Activated CD8-positive, alpha-beta memory T cell treated with anti-CD3 and anti-CD28 coated beads, Interleukin-2, amount 50 U/mL, for 4 hours (primary cell): ENCODE measurements around the gene HEPH.
"Not testable (repeated sequence)": the region's sequence is repeated elsewhere in the genome, so short reads cannot be mapped to it uniquely, and the experiment has no call there.

Experiments
- DNase-seq: peaks from one replicate; pipeline ENCODE4 v3.0.0-alpha.2; 2020

HEPH gene, protein sequence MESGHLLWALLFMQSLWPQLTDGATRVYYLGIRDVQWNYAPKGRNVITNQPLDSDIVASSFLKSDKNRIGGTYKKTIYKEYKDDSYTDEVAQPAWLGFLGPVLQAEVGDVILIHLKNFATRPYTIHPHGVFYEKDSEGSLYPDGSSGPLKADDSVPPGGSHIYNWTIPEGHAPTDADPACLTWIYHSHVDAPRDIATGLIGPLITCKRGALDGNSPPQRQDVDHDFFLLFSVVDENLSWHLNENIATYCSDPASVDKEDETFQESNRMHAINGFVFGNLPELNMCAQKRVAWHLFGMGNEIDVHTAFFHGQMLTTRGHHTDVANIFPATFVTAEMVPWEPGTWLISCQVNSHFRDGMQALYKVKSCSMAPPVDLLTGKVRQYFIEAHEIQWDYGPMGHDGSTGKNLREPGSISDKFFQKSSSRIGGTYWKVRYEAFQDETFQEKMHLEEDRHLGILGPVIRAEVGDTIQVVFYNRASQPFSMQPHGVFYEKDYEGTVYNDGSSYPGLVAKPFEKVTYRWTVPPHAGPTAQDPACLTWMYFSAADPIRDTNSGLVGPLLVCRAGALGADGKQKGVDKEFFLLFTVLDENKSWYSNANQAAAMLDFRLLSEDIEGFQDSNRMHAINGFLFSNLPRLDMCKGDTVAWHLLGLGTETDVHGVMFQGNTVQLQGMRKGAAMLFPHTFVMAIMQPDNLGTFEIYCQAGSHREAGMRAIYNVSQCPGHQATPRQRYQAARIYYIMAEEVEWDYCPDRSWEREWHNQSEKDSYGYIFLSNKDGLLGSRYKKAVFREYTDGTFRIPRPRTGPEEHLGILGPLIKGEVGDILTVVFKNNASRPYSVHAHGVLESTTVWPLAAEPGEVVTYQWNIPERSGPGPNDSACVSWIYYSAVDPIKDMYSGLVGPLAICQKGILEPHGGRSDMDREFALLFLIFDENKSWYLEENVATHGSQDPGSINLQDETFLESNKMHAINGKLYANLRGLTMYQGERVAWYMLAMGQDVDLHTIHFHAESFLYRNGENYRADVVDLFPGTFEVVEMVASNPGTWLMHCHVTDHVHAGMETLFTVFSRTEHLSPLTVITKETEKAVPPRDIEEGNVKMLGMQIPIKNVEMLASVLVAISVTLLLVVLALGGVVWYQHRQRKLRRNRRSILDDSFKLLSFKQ

DNA sequence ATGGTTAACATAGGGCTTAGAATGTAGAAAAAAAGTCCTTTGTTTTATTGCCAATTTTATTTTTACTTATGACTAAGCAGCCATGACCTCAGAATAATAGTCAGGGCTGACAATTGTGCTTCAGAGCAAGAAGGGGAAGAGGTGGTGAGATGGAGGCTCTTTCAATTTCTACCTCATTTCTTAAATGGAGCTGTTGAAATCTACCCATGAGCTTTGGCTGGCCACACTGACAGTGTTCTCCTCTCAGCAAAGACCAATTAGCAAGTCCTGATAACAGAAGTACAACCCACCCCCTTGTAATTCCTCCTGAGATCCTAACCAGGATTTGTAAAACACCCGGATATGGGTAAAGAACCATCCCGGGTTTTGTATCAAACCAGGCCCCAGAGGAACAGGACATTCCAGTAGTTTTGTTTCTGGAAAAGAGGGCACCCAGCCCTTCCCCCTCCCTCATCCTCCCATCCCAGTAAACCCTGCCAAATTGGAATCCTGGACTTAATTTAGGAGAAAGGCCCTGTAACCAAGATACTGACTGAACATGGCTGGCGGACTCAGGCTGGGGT, at the start of gene HEPH:
HEPH (plus strand) TSS at position 399 of the 563 bp plus-strand sequence. CDS start 6,324 bp downstream, outside the sequence.
- no peak for DNase-seq

DNA sequence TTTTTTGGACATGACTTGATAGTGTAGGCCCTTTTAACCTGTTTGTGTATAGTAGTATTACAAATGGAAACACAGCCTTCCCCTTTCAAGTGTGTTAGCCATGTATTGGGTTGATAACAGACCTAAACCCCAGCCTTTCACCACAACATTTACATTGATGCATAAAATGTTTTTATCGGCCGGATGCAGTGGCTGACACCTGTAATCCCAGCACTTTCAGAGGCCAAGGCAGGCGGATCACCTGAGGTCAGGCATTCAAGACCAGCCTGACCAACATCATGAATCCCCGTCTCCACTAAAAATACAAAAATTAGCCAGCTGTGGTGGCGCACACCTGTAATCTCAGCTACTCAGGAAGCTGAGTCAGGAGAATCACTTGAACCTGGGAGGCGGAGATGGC, 45.3 kb upstream of the HEPH start:
- DNase-seq = not testable (repeated sequence)

DNA sequence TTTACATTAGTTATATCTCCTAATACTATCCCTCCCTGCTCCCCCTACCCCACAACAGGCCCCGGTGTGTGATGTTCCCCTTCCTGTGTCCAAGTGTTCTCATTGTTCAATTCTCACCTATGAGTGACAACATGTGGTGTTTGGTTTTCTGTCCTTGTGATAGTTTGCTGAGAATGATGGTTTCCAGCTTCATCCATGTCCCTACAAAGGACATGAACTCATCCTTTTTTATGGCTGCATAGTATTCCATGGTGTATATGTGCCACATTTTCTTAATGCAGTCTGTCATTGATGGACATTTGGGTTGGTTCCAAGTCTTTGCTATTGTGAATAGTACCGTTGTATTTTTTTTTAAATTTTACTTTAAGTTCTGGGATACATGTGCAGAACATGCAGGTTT, 42.7 kb upstream of the HEPH start:
- not testable (repeated sequence) for DNase-seq

GRCh38 chrX:66126662-66127061, 37.4 kb upstream of the HEPH start:
- DNase-seq = no peak

GRCh38 chrX:66130469-66130868, 33.6 kb upstream of the HEPH start:
- DNase-seq = no peak

- not testable (repeated sequence) for DNase-seq
These were observed 28.8 kb upstream of the HEPH start for GRCh38 chrX:66135284-66135683.

- DNase-seq = no peak
These were observed 21.7 kb upstream of the HEPH start for GRCh38 chrX:66142351-66142750.

DNA sequence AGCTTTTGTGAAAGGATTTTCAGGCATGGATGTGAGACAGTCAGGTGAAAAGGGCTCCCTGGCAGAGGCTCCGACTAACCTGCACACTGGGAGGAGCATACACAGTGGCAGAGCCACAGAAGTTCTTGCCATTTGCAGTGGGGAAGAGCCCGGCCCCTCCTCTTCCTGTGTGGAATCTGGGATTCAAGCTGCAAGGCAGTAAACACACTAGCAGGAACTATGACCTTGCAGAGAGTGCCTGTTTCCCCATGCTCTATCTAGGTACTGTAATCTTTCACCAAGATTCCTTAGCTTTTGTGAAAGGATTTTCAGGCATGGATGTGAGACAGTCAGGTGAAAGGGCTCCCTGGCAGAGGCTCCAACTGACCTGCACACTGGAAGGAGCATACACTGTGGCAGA, 19.8 kb upstream of the HEPH start:
- no peak for DNase-seq

GRCh38 chrX:66149519-66149918, 14.5 kb upstream of the HEPH start:
- no peak for DNase-seq

GRCh38 chrX:66150163-66150562, 13.9 kb upstream of the HEPH start:
- DNase-seq = no peak

- no peak for DNase-seq
These were observed 1.7 kb upstream of the HEPH start for GRCh38 chrX:66162331-66162822.

DNA sequence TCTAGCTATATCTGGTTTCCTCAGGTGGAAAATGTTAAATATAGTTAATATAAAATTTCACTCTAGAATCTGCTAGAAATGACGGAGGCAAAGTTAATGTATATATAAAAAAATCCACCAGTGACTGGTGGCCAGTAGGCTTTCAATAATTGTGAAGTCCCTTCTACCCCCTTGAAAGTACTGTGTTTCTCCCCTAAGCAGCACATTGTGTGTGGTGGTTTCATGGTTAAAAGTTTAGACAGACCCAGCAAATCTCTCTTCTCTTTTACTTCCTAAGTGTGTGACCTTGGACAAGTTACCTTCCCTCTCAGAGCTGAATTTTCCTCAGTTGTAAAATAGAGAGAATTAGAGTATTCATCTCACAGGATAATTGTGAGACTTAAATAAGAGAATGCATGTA, 600 bp upstream of the HEPH start:
- no peak for DNase-seq

DNA sequence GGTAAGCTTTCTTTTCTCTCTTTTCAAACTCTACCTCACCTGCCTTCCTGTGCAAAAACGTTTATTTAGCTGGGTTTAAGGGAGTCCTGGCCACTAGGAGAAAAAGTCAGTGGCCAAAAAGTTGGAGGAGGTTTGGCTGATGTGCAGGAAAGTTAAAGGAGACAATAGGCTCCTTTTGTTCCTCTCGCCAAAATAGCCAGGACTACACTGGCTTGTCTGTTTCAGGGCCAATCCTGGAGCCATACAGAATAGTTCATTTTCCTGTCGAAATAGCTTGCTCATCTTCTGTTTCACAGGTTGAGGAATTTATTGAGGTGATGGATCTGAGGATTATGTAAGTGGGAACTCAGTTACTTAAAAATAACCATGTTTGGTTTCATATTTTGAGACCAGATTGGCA, 423 bp downstream of the HEPH start:
- DNase-seq = no peak

DNA sequence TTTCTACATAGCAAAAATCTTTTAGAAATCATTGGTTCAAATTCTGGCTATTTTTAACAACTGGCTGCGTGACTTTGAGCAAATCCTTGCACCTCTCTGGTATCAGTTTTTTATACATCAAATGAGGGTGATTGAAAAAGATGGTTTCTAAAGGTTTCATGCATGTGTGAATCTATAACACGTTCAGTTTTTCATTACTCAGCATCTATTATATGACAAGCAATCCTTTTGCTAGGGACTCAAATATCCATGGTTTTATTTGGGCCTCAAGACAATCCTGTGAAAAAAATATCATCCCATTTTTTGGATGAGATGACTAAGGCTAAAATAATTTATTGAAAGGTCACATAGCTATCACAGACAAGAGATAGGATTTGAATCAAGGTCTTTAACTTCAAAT, 884 bp downstream of the HEPH start:
- no peak for DNase-seq

GRCh38 chrX:66166671-66167070, 2.6 kb downstream of the HEPH start:
- no peak for DNase-seq

GRCh38 chrX:66167431-66167830, 3.4 kb downstream of the HEPH start:
- DNase-seq = no peak

- no peak for DNase-seq
These were observed 12.1 kb downstream of the HEPH start for GRCh38 chrX:66176134-66176533.

GRCh38 chrX:66191563-66191962, 27.5 kb downstream of the HEPH start:
- no peak for DNase-seq

DNA sequence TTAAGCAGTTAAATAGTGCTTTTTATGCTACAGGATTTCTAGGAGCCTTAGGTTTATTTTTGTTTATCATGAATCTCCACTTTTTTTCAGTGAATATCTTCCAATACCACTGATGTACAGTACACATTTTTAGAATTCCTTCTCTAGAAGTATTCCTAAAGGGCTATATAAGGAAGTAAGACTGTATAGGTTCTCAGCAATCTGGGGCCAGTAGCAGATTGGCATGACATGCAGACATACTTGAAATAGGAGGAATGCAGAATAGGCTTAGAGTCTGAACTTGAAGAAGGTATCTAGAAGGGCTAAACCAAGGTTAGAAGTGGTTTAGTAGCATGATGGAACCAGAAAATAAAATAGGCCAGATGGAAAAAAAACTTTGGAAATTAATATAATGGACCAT, 29.8 kb downstream of the HEPH start:
- DNase-seq = no peak

DNA sequence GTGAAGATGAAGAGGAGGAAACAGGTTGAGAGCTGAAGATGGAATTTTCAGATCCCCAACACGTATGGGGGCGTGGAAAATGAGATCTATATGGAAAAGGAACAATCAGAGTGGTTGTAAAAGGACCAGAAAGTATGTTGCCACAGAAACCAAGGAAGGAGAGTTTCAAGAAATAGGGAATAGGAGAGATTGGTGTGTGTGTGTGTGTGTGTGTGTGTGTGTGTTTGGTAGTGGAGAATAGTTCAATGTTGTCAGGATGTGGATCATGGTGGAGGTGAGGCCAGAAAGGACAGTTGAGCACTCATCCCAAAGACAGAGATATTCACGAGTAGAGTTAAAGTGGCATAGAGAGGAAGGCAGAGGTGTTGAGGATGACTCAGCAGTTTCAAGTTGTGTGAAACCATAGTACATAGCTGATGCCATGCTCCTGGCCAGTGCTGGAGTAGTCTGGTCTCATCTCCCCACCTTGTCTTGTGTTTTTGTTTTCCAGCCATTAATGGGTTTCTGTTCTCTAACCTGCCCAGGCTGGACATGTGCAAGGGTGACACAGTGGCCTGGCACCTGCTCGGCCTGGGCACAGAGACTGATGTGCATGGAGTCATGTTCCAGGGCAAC, 36.1 kb downstream of the HEPH start:
- no peak for DNase-seq

DNA sequence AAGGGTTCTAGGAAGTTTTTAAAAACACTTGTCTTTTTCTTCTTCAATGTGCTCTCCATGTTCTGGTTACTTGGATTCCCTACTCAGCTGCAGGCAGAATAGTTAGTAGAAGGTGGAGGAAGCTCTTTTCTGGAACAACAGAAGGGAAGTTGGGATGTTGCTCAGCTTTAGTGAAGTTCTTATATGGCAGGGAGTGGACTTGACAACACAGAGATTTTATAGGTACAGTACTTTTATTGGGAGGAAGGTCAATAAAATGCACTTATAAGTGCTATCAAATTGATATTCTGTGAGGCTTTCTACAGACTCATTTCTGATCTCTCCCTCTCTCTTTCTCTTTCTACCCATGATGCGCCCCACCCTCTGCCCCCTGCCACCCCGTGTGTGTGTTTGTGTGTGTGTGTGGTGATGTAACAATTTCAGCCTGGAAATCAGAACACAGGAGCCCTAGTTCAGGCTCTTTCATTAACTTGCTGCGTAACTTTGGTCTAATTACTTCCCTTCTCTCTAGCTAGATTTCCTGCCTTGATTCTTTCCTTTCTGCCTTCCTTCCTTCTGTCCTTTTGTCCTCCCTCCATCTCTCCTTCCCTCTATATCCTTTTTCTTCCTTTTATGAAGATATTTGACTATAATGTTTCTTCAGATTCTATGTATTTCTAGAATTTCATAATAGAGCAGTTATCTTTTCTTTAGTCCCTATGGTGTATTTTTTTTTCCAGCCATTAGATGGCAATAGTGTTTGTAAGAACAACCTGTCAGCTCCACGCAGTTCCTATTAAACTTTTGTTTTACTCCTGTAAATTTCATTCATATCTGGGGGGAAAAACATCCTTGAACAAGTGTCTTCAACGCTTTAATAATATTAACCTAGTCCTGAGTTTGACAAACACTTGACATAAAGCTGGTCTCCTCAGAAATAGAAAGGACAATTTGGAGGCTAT, 37.1 kb downstream of the HEPH start:
- no peak for DNase-seq
